Stimulated activated CD8-positive, alpha-beta memory T cell treated with anti-CD3 and anti-CD28 coated beads, Interleukin-12 subunit alpha, Interleukin-12 subunit beta, amount 100 ng/mL, for 1 hour (primary cell): ENCODE results near the gene TNNT3.

Experiments
- DNase-seq: peaks from one replicate; pipeline ENCODE4 v3.0.0-alpha.2; 2020; ENCODE audit warnings: low read depth

TNNT3 gene

DNA sequence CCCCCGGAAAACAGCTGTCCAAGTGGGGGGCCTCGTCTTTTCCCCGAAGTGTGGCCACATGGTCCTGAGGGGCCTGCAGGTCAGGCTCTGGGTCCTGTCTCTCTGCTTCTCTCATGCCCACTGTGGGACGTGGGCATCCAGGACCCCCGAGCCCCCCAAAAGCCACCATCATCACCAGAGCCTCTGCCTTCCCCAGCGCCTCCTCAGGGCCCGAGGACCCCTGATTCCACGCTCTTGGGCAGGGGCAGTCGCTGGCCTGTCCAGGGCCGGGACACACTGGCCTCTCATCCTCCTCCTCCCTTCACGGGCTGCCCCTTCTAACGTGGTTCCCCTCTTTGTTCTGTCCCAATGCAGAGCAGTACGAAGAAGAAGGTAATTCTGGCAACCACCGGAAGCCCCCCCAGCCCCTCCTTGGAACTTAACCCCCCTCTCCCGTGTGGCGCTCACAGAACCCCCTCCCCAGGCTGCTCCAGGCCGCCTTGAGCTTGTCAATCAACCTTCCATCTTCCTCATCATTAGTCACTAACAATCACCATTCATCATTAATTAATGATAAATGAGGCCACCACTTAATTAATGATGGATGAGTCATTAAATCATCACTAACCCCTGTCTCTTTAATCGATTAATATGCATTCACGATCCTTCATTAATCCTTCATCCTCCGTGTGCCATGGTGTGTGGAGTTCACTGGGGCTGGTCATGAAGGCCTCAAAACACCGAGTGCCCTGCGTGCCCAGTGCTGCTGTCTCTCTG is 3.9 kb downstream of the TNNT3 start:
- no peak for DNase-seq

DNA sequence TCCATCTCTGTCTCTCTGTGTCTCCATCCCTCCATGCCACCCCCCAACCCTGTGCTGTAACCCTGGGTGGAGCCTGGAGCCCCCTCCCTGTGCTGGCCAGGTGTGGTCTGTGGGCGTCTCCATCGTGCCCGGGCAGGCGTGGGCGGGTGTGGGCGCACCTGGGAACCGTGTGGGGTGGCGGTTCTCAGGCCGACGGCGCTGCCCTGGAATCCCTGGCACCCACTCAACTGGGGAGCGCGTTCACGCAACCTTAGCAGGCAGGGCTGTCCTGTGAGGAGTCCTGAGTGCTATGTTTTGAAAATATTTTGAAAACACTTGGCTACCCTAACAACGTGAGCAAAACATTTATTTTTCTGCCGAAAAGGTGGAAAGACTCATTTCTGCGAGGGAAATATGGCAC is 4.7 kb downstream of the TNNT3 start:
- no peak for DNase-seq

- DNase-seq, result no peak
Observed at GRCh38 chr11:1924646-1925372, 5.3 kb downstream of the TNNT3 start.

DNA sequence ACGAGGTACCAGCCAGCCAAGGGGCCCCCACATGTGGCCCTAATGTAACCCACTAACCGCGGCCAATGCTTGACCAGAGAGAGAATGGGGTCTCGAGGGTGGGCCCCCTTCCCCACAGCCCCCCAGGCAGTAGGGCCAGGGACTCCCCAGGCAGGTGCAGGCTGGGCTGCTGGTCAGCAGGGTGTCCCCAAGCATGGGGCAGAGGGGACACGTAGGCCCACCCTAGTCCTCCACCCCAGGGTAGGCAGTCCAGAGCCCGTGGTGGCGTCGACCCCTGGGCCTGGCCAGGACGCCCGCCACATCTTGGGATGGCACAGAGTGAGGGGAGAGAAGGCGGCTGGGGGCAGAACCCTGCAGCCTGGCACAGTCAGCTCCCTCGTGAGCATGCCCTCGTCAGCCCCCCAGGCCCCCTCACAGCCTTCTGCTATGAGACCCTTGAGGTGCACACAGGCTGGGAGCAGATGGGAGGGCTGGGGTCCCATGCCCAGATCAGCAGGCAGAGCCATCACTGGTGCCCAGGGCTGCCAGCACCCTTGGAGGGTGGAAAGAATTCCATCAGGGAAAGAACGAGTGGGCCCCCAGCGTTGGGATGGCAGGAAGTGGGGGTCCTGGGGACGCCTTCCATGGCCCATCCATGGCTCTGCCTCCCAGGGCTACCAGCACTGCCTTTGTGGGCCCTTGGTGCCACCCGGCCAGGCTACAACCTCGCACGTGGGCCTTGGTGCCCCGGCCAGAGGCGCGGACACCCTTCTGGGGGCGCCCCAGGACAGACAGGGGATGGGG is 6.1 kb downstream of the TNNT3 start:
- no peak for DNase-seq

DNA sequence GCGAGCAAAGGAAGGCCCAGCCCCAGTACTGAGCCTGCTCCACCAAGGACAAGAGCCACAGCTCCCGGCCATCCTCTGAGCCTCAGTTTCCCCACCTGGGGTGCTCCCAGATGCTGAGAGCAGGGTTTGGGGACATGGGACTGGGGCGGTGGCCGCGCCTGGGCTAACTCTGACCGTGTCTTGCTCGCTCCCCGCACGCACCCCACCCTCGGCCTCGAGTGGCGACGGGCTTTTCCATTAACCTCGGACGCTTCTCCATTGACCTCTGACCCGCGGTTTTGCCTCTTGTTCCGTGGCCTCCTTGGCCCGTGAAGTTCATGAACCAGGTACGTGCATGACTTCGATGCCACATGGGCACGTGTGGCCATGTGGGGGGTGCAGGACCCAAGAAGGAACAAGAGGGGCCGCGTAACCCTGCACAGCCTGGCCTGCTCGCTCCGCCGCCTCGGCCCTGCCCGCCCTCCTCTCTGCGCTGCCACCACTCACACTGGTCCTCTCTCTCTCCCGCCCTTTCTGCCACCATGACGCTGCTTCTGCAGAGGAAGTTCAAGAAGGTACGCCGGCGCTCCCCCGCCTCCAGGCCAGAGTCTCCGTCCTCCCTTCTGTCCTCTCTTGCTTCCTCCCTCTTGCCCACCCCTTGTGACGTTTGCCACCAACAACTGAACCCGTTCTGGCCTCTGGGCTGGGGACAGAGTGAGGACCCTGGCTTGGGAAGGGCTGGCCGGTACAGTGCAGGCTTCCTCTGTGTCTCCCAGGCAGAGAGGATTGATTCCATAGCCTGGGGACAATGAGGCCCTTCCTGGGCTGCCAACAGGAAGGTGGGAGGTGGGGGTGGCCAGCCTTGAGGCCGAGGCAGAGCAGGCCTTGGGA is 6.9 kb downstream of the TNNT3 start:
- no peak for DNase-seq

GRCh38 chr11:1927026-1927847 is 7.7 kb downstream of the TNNT3 start:
- no peak for DNase-seq

- DNase-seq, result no peak
Observed at GRCh38 chr11:1927848-1928469, 8.5 kb downstream of the TNNT3 start.

DNA sequence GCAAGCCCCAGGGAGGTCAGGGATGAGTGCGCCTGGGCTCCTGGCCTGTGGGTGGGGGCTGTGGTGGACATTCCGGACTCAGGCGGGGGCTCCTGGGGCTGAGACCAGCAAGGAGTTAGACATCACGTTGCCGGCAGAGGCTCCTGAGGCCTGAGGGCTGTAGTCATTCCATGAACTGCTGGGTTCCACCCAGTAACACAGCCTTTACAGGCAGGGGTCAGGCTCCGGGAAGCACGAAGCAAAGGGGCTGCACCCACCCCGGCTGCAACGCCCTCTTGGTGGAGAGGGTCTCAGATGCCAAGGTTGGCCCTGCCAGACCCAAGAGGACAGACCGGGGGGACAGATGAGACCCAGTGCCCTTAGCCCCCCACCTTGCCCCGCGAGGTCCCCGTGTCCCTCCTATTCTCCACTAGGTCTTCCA is 9.0 kb downstream of the TNNT3 start:
- DNase-seq, result no peak

GRCh38 chr11:1928891-1929541 is 9.5 kb downstream of the TNNT3 start:
- DNase-seq, result no peak

DNA sequence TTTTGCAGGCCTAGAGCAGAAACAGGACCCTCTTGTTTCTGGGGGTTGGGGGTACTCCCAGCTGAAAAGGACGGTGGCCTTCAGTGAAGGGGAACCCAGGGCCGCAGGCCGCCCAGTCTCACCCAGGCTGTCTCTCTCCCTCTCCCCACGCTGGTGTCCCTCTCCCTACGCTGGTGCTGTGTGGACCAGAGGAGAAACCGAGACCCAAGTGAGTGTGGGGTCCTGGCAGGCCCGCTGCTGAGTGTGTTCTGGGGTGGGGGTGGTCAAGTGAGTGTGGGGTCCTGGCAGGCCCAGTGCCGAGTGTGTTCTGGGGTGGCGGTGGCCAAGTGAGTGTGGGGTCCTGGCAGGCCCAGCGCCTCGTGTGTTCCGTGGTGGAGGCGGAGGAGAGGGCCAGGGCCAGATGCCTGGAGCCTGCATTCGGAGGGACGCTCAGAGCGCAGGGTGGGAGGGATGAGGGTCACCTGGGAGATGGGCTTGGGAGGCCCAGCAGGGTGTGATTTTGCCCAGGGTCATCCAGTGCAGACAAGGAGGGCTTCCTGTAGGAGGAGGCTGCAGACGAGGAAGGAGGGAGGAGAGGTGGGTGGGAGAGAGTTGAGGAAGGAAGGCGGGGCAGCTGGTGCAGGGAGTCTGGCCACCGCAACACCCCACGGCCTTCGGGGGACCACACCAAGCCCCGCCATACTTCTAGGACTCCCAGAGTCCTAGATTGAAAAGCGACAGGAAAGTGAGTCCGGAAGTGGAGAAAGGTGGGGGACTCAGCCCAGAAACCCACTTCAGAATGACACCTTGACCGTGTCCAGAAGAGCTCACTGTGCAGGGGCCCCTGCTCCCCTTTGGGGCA is 10.3 kb downstream of the TNNT3 start:
- no peak for DNase-seq

DNA sequence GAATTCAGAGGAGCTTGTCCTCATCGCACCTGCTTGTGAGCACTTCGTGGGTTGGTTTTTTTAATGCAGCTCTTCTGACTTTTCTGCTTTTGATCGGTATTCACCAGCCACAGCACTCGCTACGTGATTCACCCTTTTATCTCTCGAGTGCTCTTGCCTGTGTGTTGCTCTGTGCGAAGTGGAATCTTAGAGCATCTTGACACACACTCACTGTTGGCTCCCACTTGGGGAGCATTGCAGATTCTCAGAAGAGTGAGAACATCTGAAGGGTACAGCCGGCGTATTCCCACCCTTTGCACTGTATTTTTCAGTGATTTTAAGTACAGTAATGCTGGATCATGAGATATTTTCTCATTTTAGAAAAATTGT is 10.9 kb downstream of the TNNT3 start:
- no peak for DNase-seq

GRCh38 chr11:1931341-1932104 is 12.0 kb downstream of the TNNT3 start:
- no peak for DNase-seq

DNA sequence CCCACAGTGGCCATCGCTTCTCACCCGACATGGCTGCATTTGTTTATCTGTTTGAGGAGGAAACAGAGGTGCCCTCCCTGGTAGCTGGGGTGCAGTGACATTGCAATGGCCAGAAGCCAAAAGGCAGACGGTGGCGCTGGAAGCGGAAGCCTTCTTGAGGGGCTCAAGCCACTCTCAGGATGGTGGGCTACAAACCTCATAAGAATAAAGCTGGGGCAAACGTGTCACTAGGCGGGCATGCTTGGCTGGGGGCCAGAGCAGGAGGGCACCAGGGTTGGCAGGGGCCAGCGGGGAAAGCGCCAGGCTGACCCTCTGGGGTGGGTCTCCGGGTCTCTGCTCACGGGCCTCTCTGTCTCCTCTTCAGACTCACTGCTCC is 12.6 kb downstream of the TNNT3 start:
- DNase-seq, result no peak

DNA sequence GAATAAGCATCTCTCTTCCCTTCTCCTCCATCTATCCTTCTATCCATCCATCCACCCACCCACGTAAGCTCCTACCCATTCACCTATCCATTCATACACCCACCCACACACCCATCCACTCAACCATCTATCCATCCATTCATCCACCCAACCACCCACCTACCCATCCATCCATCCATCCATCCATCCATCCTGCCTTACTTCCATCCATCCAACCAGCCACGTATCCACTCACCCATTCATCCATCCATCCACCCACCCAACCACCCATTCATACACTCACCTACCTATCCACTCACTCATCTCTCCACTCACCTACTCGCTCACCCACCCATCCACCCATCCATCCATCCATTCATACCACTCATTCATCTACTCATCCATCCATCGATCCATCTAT is 13.2 kb downstream of the TNNT3 start:
- no peak for DNase-seq

DNA sequence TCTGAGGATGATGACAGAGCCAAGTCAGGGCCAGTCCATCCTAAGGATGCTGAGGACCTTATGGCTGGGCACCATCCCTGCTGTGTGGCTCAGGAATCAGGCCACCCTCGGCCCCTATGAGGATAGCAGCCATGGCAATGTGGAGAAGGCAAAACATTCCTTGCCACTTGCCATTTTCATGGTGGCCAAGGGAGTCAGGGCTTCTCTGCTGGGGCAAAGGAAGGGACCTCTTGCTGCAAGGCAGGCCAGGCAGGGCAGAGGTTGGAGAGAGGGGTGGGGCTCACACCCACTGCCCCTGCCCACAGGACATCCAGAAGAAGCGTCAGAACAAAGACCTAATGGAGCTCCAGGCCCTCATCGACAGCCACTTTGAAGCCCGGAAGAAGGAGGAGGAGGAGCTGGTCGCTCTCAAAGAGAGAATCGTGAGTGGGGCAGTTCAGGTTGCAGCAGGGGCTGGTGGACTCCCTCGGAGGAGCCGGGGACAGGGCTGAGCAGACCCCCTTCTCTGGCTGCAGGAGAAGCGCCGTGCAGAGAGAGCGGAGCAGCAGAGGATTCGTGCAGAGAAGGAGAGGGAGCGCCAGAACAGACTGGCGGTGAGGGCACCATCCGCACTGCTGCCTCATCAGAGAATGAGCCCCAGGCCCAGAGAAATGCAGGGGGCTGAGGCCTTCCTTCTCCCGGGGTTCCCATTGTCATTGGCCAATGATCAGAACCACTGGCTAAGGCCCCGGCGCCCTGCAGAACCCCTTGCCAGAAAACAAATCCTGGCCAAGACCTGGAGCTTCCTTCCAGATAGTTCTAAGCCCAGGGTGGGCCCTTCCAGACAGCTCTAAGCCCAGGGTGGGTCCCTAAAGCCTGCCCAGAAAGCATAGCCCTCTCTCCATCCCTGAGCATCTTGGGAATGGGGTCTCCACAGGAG is 14.2 kb downstream of the TNNT3 start:
- no peak for DNase-seq

DNA sequence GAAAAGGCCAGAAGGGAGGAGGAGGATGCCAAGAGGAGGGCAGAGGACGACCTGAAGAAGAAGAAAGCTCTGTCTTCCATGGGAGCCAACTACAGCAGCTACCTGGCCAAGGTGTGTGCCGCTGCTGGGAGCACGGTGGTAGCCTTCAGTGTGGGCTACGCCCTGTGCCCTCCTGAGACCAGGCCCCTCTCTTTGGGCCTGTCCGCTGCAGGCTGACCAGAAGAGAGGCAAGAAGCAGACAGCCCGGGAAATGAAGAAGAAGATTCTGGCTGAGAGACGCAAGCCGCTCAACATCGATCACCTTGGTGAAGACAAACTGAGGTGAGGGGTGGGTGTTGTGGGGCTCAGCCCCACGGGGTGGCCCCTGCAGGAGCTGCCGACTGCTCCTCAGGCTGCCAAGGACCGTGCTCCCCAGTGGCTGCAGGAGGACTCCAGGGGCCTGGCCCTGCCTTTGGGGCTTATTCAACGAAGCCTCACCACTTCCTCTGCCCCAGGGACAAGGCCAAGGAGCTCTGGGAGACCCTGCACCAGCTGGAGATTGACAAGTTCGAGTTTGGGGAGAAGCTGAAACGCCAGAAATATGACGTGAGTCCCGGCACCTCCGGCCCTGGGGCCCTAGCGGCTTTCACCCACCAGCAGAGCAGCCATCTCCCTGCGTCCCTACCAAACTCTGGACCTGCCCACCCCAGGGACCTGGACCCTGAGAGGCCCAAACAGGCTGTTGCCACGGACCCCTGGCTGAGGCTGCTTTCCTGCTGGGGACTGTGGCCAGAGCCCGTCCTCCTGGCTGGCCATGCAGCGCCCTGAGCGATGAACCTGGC is 15.0 kb downstream of the TNNT3 start:
- DNase-seq, result no peak
